Measurements from ENCODE around the gene IFITM1.
A peak's percentile ranks its signal among the peaks of the same experiment; 100 is the strongest.
"Not testable (repeated sequence)": the region's sequence is repeated elsewhere in the genome, so short reads cannot be mapped to it uniquely, and the experiment has no call there.

The IFITM1 gene

GRCh38 chr11:326842-327580 is 13.2 kb downstream of the IFITM1 start:
- DNase-seq (ENCODE audit: low read depth), result peak; percentile 44

GRCh38 chr11:327581-327923 is 13.7 kb downstream of the IFITM1 start:
- DNase-seq (ENCODE audit: low read depth), result no peak

GRCh38 chr11:328012-328411 is 14.2 kb downstream of the IFITM1 start:
- no peak for DNase-seq (ENCODE audit: low read depth)

- DNase-seq (ENCODE audit: low read depth), result not testable (repeated sequence)
Measured at GRCh38 chr11:328516-329100, 14.8 kb downstream of the IFITM1 start.

- DNase-seq (ENCODE audit: low read depth), result no peak
Measured at GRCh38 chr11:329886-330253, 16.0 kb downstream of the IFITM1 start.

- no peak for DNase-seq (ENCODE audit: low read depth)
Measured at GRCh38 chr11:330307-330693, 16.5 kb downstream of the IFITM1 start.

GRCh38 chr11:330694-331357 is 17.0 kb downstream of the IFITM1 start:
- DNase-seq (ENCODE audit: low read depth), result no peak

- DNase-seq (ENCODE audit: low read depth), result no peak
Measured at GRCh38 chr11:331358-332060, 17.7 kb downstream of the IFITM1 start.

GRCh38 chr11:332651-333480 is 19.0 kb downstream of the IFITM1 start:
- DNase-seq (ENCODE audit: low read depth), result no peak

GRCh38 chr11:333616-334263 is 19.9 kb downstream of the IFITM1 start:
- not testable (repeated sequence) for DNase-seq (ENCODE audit: low read depth)

- DNase-seq (ENCODE audit: low read depth), result no peak
Measured at GRCh38 chr11:334264-334994, 20.6 kb downstream of the IFITM1 start.

GRCh38 chr11:335779-336658 is 22.2 kb downstream of the IFITM1 start:
- DNase-seq (ENCODE audit: low read depth), result no peak

GRCh38 chr11:336659-337198 is 22.9 kb downstream of the IFITM1 start:
- no peak for DNase-seq (ENCODE audit: low read depth)

GRCh38 chr11:337711-338110 is 23.9 kb downstream of the IFITM1 start:
- no peak for DNase-seq (ENCODE audit: low read depth)

- no peak for DNase-seq (ENCODE audit: low read depth)
Measured at GRCh38 chr11:339963-340362, 26.1 kb downstream of the IFITM1 start.

GRCh38 chr11:340539-341512 is 27.0 kb downstream of the IFITM1 start:
- DNase-seq (ENCODE audit: low read depth), result no peak

- DNase-seq (ENCODE audit: low read depth), result no peak
Measured at GRCh38 chr11:342328-342727, 28.5 kb downstream of the IFITM1 start.
